ACHN (cell line): Measurements from ENCODE around the gene TTBK1.

Experiments used
- DNase-seq: peaks from one replicate; pipeline ENCODE4 v3.0.0-alpha.2; 2015
- in situ Hi-C: cut with HindIII; loops from 2 replicates; pipeline ENCODE4 v1.10.0; 2017; ENCODE audit warnings: low sequenced_read_pairs, low pct_ligation_motif_present, low pct_unique_long_range_greater_than_20kb

The TTBK1 gene

GRCh38 chr6:43310134-43310533, 66.9 kb downstream of the TTBK1 start:
- DNase-seq = no peak
- in situ Hi-C loops = no loop called here

GRCh38 chr6:43310624-43311023, 67.3 kb downstream of the TTBK1 start:
- in situ Hi-C loops = no loop called here
- DNase-seq = no peak

GRCh38 chr6:43311666-43312065, 68.4 kb downstream of the TTBK1 start:
- no peak for DNase-seq
- in situ Hi-C loops = no loop called here

GRCh38 chr6:43313813-43314212, 70.5 kb downstream of the TTBK1 start:
- DNase-seq = no peak
- in situ Hi-C loops = no loop called here

- in situ Hi-C loops = no loop called here
These were observed 74.7 kb downstream of the TTBK1 start for GRCh38 chr6:43318011-43318410.

GRCh38 chr6:43325876-43326275, 82.6 kb downstream of the TTBK1 start:
- DNase-seq = no peak
- in situ Hi-C loops = no loop called here

More at GRCh38 chr6:43318011-43318410, 74.7 kb downstream of the TTBK1 start:
- DNase-seq = no peak

- no peak for DNase-seq
- in situ Hi-C loops = no loop called here
These were observed 85.2 kb downstream of the TTBK1 start for GRCh38 chr6:43328528-43328927.

- DNase-seq = no peak
- in situ Hi-C loops = no loop called here
These were observed 88.2 kb downstream of the TTBK1 start for GRCh38 chr6:43331470-43331869.

- no peak for DNase-seq
These were observed 88.6 kb downstream of the TTBK1 start for GRCh38 chr6:43331891-43332290.

GRCh38 chr6:43334466-43335095, 91.3 kb downstream of the TTBK1 start:
- DNase-seq = peak; percentile 75
- in situ Hi-C loops = no loop called here

More at GRCh38 chr6:43331891-43332290, 88.6 kb downstream of the TTBK1 start:
- in situ Hi-C loops = no loop called here

GRCh38 chr6:43335469-43335868, 92.2 kb downstream of the TTBK1 start:
- in situ Hi-C loops = no loop called here
- no peak for DNase-seq

GRCh38 chr6:43336382-43336781, 93.1 kb downstream of the TTBK1 start:
- in situ Hi-C loops = no loop called here
- DNase-seq = no peak
